CD14-positive monocyte (primary cell): ENCODE measurements around the gene SPATA33. TPM values are rescaled to one million over a fixed set of nuclear protein-coding genes. Genes with fewer than 3 reads are reported as not detected.

Source experiments
- DNase-seq, 3 donors: peaks; one replicate each; pipeline ENCODE4 v3.0.0-alpha.2; 2011 to 2022
- H2AFZ ChIP-seq: 2 replicates; pipeline ENCODE4 v1.6.0; 2012; ENCODE audit warnings: mild to moderate bottlenecking, low read depth, low read length, inconsistent platforms; ENCODE audit not compliant: insufficient read depth, poor library complexity, severe bottlenecking
- H3K27ac ChIP-seq, 2 donors: 1 replicate in 1 of 2; 2 replicates in 1 of 2; pipeline ENCODE4 v1.5.1; 2012 to 2013; ENCODE audit warnings: low read length in 2 of 2, control low read depth in 1 of 2, inconsistent platforms in 1 of 2, low read depth in 1 of 2, mild to moderate bottlenecking in 1 of 2
- H3K27me3 ChIP-seq, 2 donors: one replicate each; pipeline versions ENCODE4 v1.6.0 to v1.6.1; 2011 to 2013; ENCODE audit warnings: low read length in 2 of 2; ENCODE audit not compliant: control insufficient read depth in 2 of 2, insufficient read depth in 2 of 2
- H3K36me3 ChIP-seq, 2 donors: replicated peaks in 1 of 2; 1 replicate in 1 of 2; 2 replicates in 1 of 2; pipeline versions ENCODE4 v1.5.1 to v1.6.1; 2012 to 2013; ENCODE audit warnings: low read length in 2 of 2, control low read depth in 1 of 2, inconsistent platforms in 1 of 2, mild to moderate bottlenecking in 1 of 2; ENCODE audit not compliant: insufficient read depth in 2 of 2, control insufficient read depth in 1 of 2
- H3K4me1 ChIP-seq, 2 donors: 1 replicate in 1 of 2; 2 replicates in 1 of 2; pipeline versions ENCODE4 v1.5.1 to v1.6.1; 2012 to 2013; ENCODE audit warnings: low read length in 2 of 2, control low read depth in 1 of 2, inconsistent platforms in 1 of 2, mild to moderate bottlenecking in 1 of 2, moderate library complexity in 1 of 2; ENCODE audit not compliant: insufficient read depth in 2 of 2, control insufficient read depth in 1 of 2
- H3K4me2 ChIP-seq: replicated peaks from 2 replicates; pipeline ENCODE3; 2012; ENCODE audit warnings: low read length, moderate library complexity, mild to moderate bottlenecking; ENCODE audit not compliant: poor library complexity, severe bottlenecking; ENCODE audit errors: extremely low read depth
- H3K4me3 ChIP-seq, 3 experiments: fragments of 200-600 bp in 1 of 3; sonication (generic) in 1 of 3; replicated peaks in 1 of 3; 1 replicate in 2 of 3; 2 replicates in 1 of 3; pipeline ENCODE4 v1.5.1; 2011 to 2013; ENCODE audit warnings: low read length in 3 of 3, mild to moderate bottlenecking in 3 of 3, control low read depth in 2 of 3, low read depth in 2 of 3, inconsistent platforms in 1 of 3, moderate library complexity in 1 of 3
- H3K79me2 ChIP-seq: 2 replicates; pipeline ENCODE4 v1.6.0; 2012; ENCODE audit warnings: mild to moderate bottlenecking, control low read depth, inconsistent platforms, low read length, moderate library complexity; ENCODE audit not compliant: insufficient read depth
- H3K9ac ChIP-seq: 2 replicates; pipeline ENCODE4 v1.6.0; 2017; ENCODE audit warnings: low read length, mild to moderate bottlenecking; ENCODE audit not compliant: insufficient read depth, poor library complexity, severe bottlenecking
- H3K9me3 ChIP-seq, 2 donors: replicated peaks in 1 of 2; 1 replicate in 1 of 2; 2 replicates in 1 of 2; pipeline versions ENCODE4 v1.5.1 to v1.6.1; 2012 to 2013; ENCODE audit warnings: low read length in 2 of 2, control low read depth in 1 of 2; ENCODE audit not compliant: control insufficient read depth in 1 of 2, insufficient read depth in 1 of 2
- H4K20me1 ChIP-seq: 2 replicates; pipeline ENCODE4 v1.6.0; 2012; ENCODE audit warnings: mild to moderate bottlenecking, low read length, control low read depth, moderate library complexity; ENCODE audit not compliant: insufficient read depth
- H3K27ac Mint-ChIP-seq, 7 donors: one replicate each; pipeline ENCODE4 v1.8.0; 2020; ENCODE audit warnings: mild to moderate bottlenecking in 7 of 7, mixed read lengths in 7 of 7, moderate library complexity in 6 of 7, inconsistent platforms in 2 of 7
- H3K27me3 Mint-ChIP-seq, 3 donors: one replicate each; pipeline ENCODE4 v1.8.0; 2021 to 2022; ENCODE audit warnings: low read depth in 3 of 3, mild to moderate bottlenecking in 3 of 3, mixed read lengths in 3 of 3, moderate library complexity in 3 of 3, inconsistent platforms in 1 of 3
- H3K36me3 Mint-ChIP-seq, 2 donors: one replicate each; pipeline ENCODE4 v1.8.0; 2020; ENCODE audit warnings: mixed read lengths in 2 of 2, inconsistent platforms in 1 of 2, mild to moderate bottlenecking in 1 of 2
- H3K4me1 Mint-ChIP-seq: one replicate; pipeline ENCODE4 v1.8.0; 2020; ENCODE audit warnings: mild to moderate bottlenecking, mixed read lengths
- H3K4me3 Mint-ChIP-seq, 2 donors: one replicate each; pipeline ENCODE4 v1.8.0; 2020; ENCODE audit warnings: mild to moderate bottlenecking in 2 of 2, mixed read lengths in 2 of 2, moderate library complexity in 1 of 2
- H3K9me3 Mint-ChIP-seq, 7 donors: one replicate each; pipeline ENCODE4 v1.8.0; 2020 to 2022; ENCODE audit warnings: mixed read lengths in 7 of 7, mild to moderate bottlenecking in 6 of 7, moderate library complexity in 6 of 7, inconsistent platforms in 2 of 7
- WGBS: methylation state at CpG from one replicate; pipeline ENCODE4 v1.1.5; 2013; ENCODE audit warnings: missing lambda C conversion rate; ENCODE audit not compliant: insufficient coverage; 5-methylcytosine and 5-hydroxymethylcytosine counted together
- intact Hi-C, 2 donors: fragments of 100-400 bp; cut with micrococcal nuclease; formaldehyde crosslinking; loops; one replicate each; pipeline versions ENCODE4 v1.15.0 to v1.15.1; 2023
- polyA plus RNA-seq, 3 donors: library from polyadenylated mRNA; depleted of rRNA in 1 of 3; unstranded in 2 of 3; stranded (reverse) in 1 of 3; fragments of 300-500 nt in 2 of 3; fragments of >200 nt in 1 of 3; fragmentation: Illumina TruSeq in 2 of 3; gene quantifications; 1 replicate in 2 of 3; 2 replicates in 1 of 3; pipeline ENCODE4 v1.2.3, GENCODE V29; 2012 to 2021
- TF ChIP-seq, protein P1 (sequence below): fragments of 200-600 bp; IDR thresholded peaks from one replicate; pipeline ENCODE4 v1.8.0; 2022; ENCODE audit warnings: antibody characterized with exemption, mild to moderate bottlenecking

The SPATA33 gene
- polyA plus RNA-seq, 3 donors = 1.4 to 3.5 (median 1.8) TPM

DNA sequence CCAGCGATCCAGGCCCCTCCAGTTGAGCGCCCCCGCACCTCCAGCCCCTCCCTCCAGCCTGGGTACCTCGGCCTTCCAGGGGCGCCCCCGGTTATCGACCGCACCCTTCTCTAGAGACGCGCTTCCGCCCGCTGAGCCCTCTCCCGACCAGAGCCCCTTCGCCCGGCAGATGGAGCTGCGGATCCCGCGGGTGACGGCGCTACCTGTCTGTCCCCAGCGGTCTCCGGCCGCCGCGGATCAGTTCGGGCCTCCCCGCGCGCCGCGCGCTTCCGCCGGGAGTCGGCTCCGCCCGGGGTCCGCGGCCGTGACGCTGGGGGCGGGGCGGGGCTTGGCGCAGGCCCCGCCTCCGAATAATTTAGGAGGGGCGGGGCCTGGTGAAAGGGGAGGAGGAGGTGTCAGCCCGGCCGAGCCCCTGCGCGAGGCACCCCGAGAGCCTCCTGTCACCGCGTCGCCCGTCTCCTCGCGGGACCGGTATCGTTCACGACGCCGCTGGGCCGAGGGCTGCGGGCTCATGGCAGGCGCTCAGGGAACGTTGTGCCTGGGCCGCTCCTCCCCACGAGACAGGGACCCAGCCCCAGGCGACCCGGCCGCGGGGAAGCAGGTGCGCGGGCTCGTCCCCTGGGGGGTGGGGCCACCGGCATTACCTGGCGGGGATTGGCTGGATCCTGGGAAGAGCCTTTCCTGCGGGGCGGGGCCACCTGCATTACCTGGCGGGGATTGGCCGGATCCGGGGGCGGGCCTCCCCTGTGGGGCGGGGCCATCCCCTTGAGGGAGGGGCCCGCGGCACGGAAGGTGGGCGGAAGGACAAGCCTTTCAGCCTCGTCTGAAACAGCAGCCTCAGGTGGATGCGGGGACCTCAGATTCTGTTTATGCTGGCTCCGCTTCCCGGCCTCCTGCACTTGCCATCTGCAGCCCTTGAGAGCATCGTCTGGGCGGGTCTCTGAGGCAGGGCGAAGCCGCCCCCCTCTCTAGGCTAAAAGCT is 44.1 kb downstream of the SPATA33 start, which contains the start of gene SPATA2L:
SPATA2L (minus strand) TSS at position 281 of the 982 bp plus-strand sequence. CDS start 473 bp downstream, outside the sequence.
- Histone ChIP-seq H2AFZ (peak within 1 kb of the TSS; percentile 83), H3K4me2 (peak within 1 kb of the TSS; percentile 96), H3K4me3 (peak within 1 kb of the TSS; percentile 69 to 82 (median 75)), H3K4me1 (peaks cover 25 to 38% of the 10 kb centered on the region in 2 donors), H3K36me3 (peaks cover 4 to 9% of the 10 kb centered on the region in 2 donors), H3K9ac (peak within 1 kb of the TSS; percentile 72), H3K27me3 (no peaks in the 10 kb centered on the region), H3K27ac (peak within 1 kb of the TSS; percentile 66 to 69), H4K20me1 (peaks cover 38% of the 10 kb centered on the region), H3K79me2 (peaks cover 4% of the 10 kb centered on the region), H3K9me3 (no peaks in the 10 kb centered on the region)
- DNase-seq = peak; percentile 86 to 90 (median 89)
- intact Hi-C loops = loop anchor here (2.0 to 5.0 kb wide), 3 partner anchors 17 to 171 kb away; partner anchors contain the start of gene TCF25 (in 1 of the 2)
- TF ChIP-seq, protein P1, sequence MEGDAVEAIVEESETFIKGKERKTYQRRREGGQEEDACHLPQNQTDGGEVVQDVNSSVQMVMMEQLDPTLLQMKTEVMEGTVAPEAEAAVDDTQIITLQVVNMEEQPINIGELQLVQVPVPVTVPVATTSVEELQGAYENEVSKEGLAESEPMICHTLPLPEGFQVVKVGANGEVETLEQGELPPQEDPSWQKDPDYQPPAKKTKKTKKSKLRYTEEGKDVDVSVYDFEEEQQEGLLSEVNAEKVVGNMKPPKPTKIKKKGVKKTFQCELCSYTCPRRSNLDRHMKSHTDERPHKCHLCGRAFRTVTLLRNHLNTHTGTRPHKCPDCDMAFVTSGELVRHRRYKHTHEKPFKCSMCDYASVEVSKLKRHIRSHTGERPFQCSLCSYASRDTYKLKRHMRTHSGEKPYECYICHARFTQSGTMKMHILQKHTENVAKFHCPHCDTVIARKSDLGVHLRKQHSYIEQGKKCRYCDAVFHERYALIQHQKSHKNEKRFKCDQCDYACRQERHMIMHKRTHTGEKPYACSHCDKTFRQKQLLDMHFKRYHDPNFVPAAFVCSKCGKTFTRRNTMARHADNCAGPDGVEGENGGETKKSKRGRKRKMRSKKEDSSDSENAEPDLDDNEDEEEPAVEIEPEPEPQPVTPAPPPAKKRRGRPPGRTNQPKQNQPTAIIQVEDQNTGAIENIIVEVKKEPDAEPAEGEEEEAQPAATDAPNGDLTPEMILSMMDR = no peak
- Mint-ChIP-seq H3K27ac (peak within 1 kb of the TSS in 6 of 7 donors; percentile 68 to 92 (median 87)), H3K4me1 (peaks cover 19% of the 10 kb centered on the region), H3K27me3 (peaks cover 13% of the 10 kb centered on the region in 3 donors), H3K9me3 (no peaks in the 10 kb centered on the region), H3K4me3 (peak within 1 kb of the TSS; percentile 78 to 85), H3K36me3 (peaks cover 4 to 5% of the 10 kb centered on the region in 2 donors)
- WGBS = under 1% methylated on average over 81 of the region's 97 CpGs

DNA sequence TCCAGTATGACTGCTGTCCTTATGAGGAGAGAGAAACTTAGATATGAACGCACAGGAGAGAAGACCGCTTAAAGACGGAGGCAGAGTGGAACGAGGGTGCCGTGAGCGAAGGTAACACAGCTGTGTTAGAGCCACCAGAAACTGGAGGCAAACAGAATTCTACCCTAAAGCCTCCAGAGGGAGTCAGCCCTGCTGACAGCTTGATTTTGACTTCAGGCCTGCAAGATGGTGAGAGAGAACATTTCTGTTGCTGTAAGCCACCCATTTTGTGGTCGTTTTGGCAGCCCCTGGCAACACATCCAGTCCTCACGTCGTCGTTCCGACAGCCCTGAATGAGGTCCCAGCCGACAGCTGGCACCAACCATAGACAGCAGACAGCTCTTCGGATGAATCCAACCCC is 46.6 kb downstream of the SPATA33 start:
- DNase-seq = no peak
- no peaks in the 10 kb centered on the region for H3K9me3 Mint-ChIP-seq
- H3K4me2 ChIP-seq = no peak overlapping the region
- peaks cover under 1 to 16% of the 10 kb centered on the region in 2 donors for H3K36me3 Mint-ChIP-seq
- 95% methylated on average over 13 of the region's 13 CpGs for WGBS
- H2AFZ ChIP-seq = no peak overlapping the region
- H3K27ac ChIP-seq = no peak overlapping the region
- peaks cover 6 to 14% of the 10 kb centered on the region in 2 donors for H3K36me3 ChIP-seq
- H3K4me3 ChIP-seq = no peak overlapping the region
- peaks cover 11 to 14% (median 13%) of the 10 kb centered on the region in 3 donors for H3K27me3 Mint-ChIP-seq
- peaks cover 19% of the 10 kb centered on the region for H3K4me1 Mint-ChIP-seq
- intact Hi-C loops = loop anchor here in 1 of 2 donors (5.0 kb wide), 1 partner anchor 168 kb away; the partner anchor contains the start of gene TCF25
- no peak overlapping the region for H3K9ac ChIP-seq
- no peak overlapping the region for H3K4me3 Mint-ChIP-seq
- peaks cover 12% of the 10 kb centered on the region for H4K20me1 ChIP-seq
- H3K4me1 ChIP-seq = peaks cover 25 to 38% of the 10 kb centered on the region in 2 donors
- H3K9me3 ChIP-seq = no peaks in the 10 kb centered on the region
- no peak overlapping the region for H3K27ac Mint-ChIP-seq
- TF ChIP-seq, protein P1 = no peak
- no peaks in the 10 kb centered on the region for H3K27me3 ChIP-seq
- H3K79me2 ChIP-seq = peaks cover 4% of the 10 kb centered on the region
